C4-2B (cell line): Measurements from ENCODE around the gene SYTL3.

Experiments used
- CTCF ChIP-seq: fragments of 450-650 bp; conservative IDR thresholded peaks from 2 replicates; pipeline ENCODE4 v1.5.1; 2017; ENCODE audit warnings: mild to moderate bottlenecking
- ZFX ChIP-seq: fragments of 450-650 bp; IDR thresholded peaks from 2 replicates; pipeline ENCODE4 v1.6.1; 2017

- TF ChIP-seq CTCF (no peak), ZFX (no peak)
Observed at GRCh38 chr6:158752613-158753012, 102.8 kb downstream of the SYTL3 start.
